ENCODE results near the gene ADCY1.

Gene ADCY1

GRCh38 chr7:45564485-45564884 lies 9.7 kb upstream of the ADCY1 start:
- TF ChIP-seq CTCF (IDR thresholded peaks at IDR 0.05; ENCODE audit: control insufficient read depth, extremely low read depth, insufficient read depth) = no peak
- no peak overlapping the region for H3K4me3 ChIP-seq (ENCODE audit: low read depth, low read length)
- no peak for DNase-seq (ENCODE audit: low read depth)

GRCh38 chr7:45564886-45565455 lies 9.2 kb upstream of the ADCY1 start:
- TF ChIP-seq CTCF (IDR thresholded peaks at IDR 0.05; ENCODE audit: control insufficient read depth, extremely low read depth, insufficient read depth) = no peak
- no peak for DNase-seq (ENCODE audit: low read depth)
- H3K4me3 ChIP-seq (ENCODE audit: low read depth, low read length) = no peak overlapping the region

- TF ChIP-seq CTCF (IDR thresholded peaks at IDR 0.05; ENCODE audit: control insufficient read depth, extremely low read depth, insufficient read depth) = no peak
- DNase-seq (ENCODE audit: low read depth) = no peak
- H3K4me3 ChIP-seq (ENCODE audit: low read depth, low read length) = no peak overlapping the region
These were observed 7.8 kb upstream of the ADCY1 start for GRCh38 chr7:45566386-45566785.

GRCh38 chr7:45566961-45567360 lies 7.2 kb upstream of the ADCY1 start:
- TF ChIP-seq CTCF (IDR thresholded peaks at IDR 0.05; ENCODE audit: control insufficient read depth, extremely low read depth, insufficient read depth) = no peak
- no peak for DNase-seq (ENCODE audit: low read depth)
- H3K4me3 ChIP-seq (ENCODE audit: low read depth, low read length) = no peak overlapping the region

GRCh38 chr7:45567713-45568112 lies 6.5 kb upstream of the ADCY1 start:
- no peak for TF ChIP-seq CTCF (IDR thresholded peaks at IDR 0.05; ENCODE audit: control insufficient read depth, extremely low read depth, insufficient read depth)
- DNase-seq (ENCODE audit: low read depth) = no peak
- H3K4me3 ChIP-seq (ENCODE audit: low read depth, low read length) = no peak overlapping the region

GRCh38 chr7:45568536-45569289 lies 5.5 kb upstream of the ADCY1 start:
- no peak for DNase-seq (ENCODE audit: low read depth)
- no peak for TF ChIP-seq CTCF (IDR thresholded peaks at IDR 0.05; ENCODE audit: control insufficient read depth, extremely low read depth, insufficient read depth)
- H3K4me3 ChIP-seq (ENCODE audit: low read depth, low read length) = no peak overlapping the region

- no peak overlapping the region for H3K4me3 ChIP-seq (ENCODE audit: low read depth, low read length)
- TF ChIP-seq CTCF (IDR thresholded peaks at IDR 0.05; ENCODE audit: control insufficient read depth, extremely low read depth, insufficient read depth) = no peak
- no peak for DNase-seq (ENCODE audit: low read depth)
These were observed 4.9 kb upstream of the ADCY1 start for GRCh38 chr7:45569290-45569685.
